Psoas muscle (tissue), 8 donors: Measurements from ENCODE around the gene CRHR2. TPM values are rescaled to one million over a fixed set of nuclear protein-coding genes. Genes with fewer than 3 reads are reported as not detected.

Experiments
- ATAC-seq, 4 donors: fragments of 200-7000 bp; cut with Tn5 transposase; one replicate each; pipeline ENCODE4 v1.9.1; 2020; ENCODE audit warnings: moderate library complexity in 3 of 4, mild to moderate bottlenecking in 2 of 4
- DNase-seq, 2 donors: peaks; one replicate each; pipeline ENCODE4 v3.0.0-alpha.2; 2020
- H3K27ac ChIP-seq: fragments of 200-600 bp; one replicate; pipeline ENCODE4 v1.8.0; 2022
- H3K27me3 ChIP-seq, 3 donors: fragments of 200-600 bp in 1 of 3; one replicate each; pipeline versions ENCODE4 v1.6.1 to v1.8.0; 2013 to 2022; ENCODE audit warnings: low read length in 2 of 3, mild to moderate bottlenecking in 2 of 3, moderate library complexity in 1 of 3; ENCODE audit not compliant: insufficient read depth in 3 of 3
- H3K36me3 ChIP-seq, 2 donors: fragments of 200-600 bp in 1 of 2; one replicate each; pipeline versions ENCODE4 v1.6.1 to v1.8.0; 2013 to 2022; ENCODE audit warnings: low read depth in 1 of 2, mild to moderate bottlenecking in 1 of 2, moderate library complexity in 1 of 2; ENCODE audit not compliant: insufficient read depth in 1 of 2
- H3K4me1 ChIP-seq: fragments of 200-600 bp; one replicate; pipeline ENCODE4 v1.8.0; 2022
- H3K4me3 ChIP-seq: fragments of 200-600 bp; one replicate; pipeline ENCODE4 v1.8.0; 2022; ENCODE audit warnings: mild to moderate bottlenecking
- H3K9me3 ChIP-seq: fragments of 200-600 bp; one replicate; pipeline ENCODE4 v1.8.0; 2022
- WGBS, 3 donors: extraction: QIAGEN DNeasy Blood & Tissue Kit; methylation state at CpG; one replicate each; pipeline versions ENCODE4 v1.1.6 to v1.1.7; 2013; 5-methylcytosine and 5-hydroxymethylcytosine counted together
- intact Hi-C, 2 donors: fragments of 100-400 bp; cut with DNase I; formaldehyde crosslinking; loops; one replicate each; pipeline versions ENCODE4 v1.11.0 to v1.14.2; 2022
- polyA plus RNA-seq, 3 donors: library from polyadenylated mRNA; stranded (reverse); fragments of 200-250 nt; gene quantifications; one replicate each; pipeline ENCODE4 v1.2.3, GENCODE V29; 2013
- total RNA-seq, 4 donors: library from RNA; stranded (reverse); fragmentation: NEBNext Ultra II Directional in 2 of 4; extraction: Animal tissue kit (Norgen Biotek cat#: 25700) in 2 of 4; gene quantifications; one replicate each; pipeline versions ENCODE4 v1.2.1 to v1.2.4, GENCODE V29; 2021 to 2023
- TF ChIP-seq, protein P1 (sequence below): fragments of 200-600 bp; IDR thresholded peaks from one replicate; pipeline ENCODE4 v1.8.0; 2022; ENCODE audit warnings: antibody characterized with exemption
- donor health status: healthy with polysubstance abuse.
- donor health status: DM: no; HTN: no; CAD: no; lungs with moderate emphysema.
- donor health status: Bipolar disorder and iron deficiency.
- donor health status: healthy.
- donor health status: DM: yes; HTN: yes; CAD: no.
- donor health status: DM: no; HTN: no; CAD: no.
- donor health status: DM: no; HTN: no; CAD: no.
- donor health status: DM: yes; HTN: yes; CAD: no.

CRHR2 gene
- total and polyA plus RNA-seq, 7 donors: 0.09 to 1.3 (median 0.34) TPM

DNA sequence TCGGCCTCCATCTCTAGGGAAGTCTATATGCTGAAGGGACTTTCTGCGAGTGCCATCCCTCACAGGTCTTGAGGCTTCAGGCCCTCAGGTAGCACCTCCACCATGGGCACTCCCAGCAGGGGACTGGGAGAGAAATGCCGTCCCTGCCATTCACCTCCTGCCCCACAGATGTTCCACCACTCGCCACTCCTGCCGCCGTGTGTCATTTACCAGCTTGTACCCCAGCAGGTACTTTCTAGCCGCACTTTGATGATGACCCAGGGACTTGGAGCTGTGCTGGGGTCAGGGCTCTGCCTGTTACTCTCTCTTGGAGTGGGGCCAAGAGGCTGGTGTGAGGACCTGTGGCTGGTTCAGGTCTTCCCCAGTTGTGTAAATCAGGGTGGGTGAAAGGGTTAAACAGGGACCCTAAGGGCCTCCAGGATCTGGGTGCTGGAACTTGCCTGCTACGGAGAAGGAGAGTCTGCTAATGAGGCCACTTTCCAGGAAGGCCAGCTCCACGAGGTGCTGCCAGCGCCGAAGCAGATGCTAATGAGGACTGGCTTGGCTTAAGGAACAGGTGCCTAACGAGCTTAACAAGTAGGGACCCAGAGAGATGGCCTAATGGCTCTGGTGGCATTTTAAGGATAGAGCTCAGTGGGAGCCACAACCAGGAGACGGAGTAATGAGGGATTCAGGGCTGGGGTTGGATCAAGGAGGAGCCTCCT lies 32.4 kb downstream of the CRHR2 start:
- TF ChIP-seq, protein P1, sequence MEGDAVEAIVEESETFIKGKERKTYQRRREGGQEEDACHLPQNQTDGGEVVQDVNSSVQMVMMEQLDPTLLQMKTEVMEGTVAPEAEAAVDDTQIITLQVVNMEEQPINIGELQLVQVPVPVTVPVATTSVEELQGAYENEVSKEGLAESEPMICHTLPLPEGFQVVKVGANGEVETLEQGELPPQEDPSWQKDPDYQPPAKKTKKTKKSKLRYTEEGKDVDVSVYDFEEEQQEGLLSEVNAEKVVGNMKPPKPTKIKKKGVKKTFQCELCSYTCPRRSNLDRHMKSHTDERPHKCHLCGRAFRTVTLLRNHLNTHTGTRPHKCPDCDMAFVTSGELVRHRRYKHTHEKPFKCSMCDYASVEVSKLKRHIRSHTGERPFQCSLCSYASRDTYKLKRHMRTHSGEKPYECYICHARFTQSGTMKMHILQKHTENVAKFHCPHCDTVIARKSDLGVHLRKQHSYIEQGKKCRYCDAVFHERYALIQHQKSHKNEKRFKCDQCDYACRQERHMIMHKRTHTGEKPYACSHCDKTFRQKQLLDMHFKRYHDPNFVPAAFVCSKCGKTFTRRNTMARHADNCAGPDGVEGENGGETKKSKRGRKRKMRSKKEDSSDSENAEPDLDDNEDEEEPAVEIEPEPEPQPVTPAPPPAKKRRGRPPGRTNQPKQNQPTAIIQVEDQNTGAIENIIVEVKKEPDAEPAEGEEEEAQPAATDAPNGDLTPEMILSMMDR: no peak
- ATAC-seq (no peak), DNase-seq (no peak)
- H3K27ac ChIP-seq: no peak overlapping the region
- no peaks in the 10 kb centered on the region for H3K4me1 ChIP-seq
- no peaks in the 10 kb centered on the region for H3K9me3 ChIP-seq
- no peaks in the 10 kb centered on the region for H3K27me3 ChIP-seq
- H3K4me3 ChIP-seq: no peak overlapping the region
- H3K36me3 ChIP-seq: peaks cover 0 to 19% of the 10 kb centered on the region in 2 donors
- 78 to 81% (median 80%) methylated on average over 13 of the region's 13 CpGs for WGBS, 3 donors
- intact Hi-C loops: no loop called here

- TF ChIP-seq, protein P1: no peak
- no peak for DNase-seq
- Histone ChIP-seq H3K27me3 (no peaks in the 10 kb centered on the region), H3K4me1 (no peaks in the 10 kb centered on the region), H3K36me3 (peaks cover 0 to 23% of the 10 kb centered on the region in 2 donors), H3K9me3 (no peaks in the 10 kb centered on the region), H3K4me3 (no peak overlapping the region), H3K27ac (no peak overlapping the region)
- 82 to 85% (median 84%) methylated on average over 15 of the region's 15 CpGs for WGBS, 3 donors
- intact Hi-C loops: no loop called here
- no peak for ATAC-seq
These were observed 33.3 kb downstream of the CRHR2 start for GRCh38 chr7:30648744-30649540.

GRCh38 chr7:30647589-30648364 lies 34.5 kb downstream of the CRHR2 start:
- H3K9me3 ChIP-seq: no peaks in the 10 kb centered on the region
- H3K27ac ChIP-seq: no peak overlapping the region
- ATAC-seq (no peak), DNase-seq (no peak)
- H3K4me3 ChIP-seq: no peak overlapping the region
- H3K36me3 ChIP-seq: peaks cover 0 to 33% of the 10 kb centered on the region in 2 donors
- no peaks in the 10 kb centered on the region for H3K4me1 ChIP-seq
- WGBS, 3 donors: 83 to 89% (median 85%) methylated on average over 10 of the region's 10 CpGs
- H3K27me3 ChIP-seq: no peaks in the 10 kb centered on the region
- intact Hi-C loops: no loop called here
- TF ChIP-seq, protein P1: no peak

GRCh38 chr7:30646154-30646553 lies 36.1 kb downstream of the CRHR2 start:
- 88 to 91% (median 91%) methylated on average over 12 of the region's 12 CpGs for WGBS, 3 donors
- TF ChIP-seq, protein P1: no peak
- no peaks in the 10 kb centered on the region for H3K27me3 ChIP-seq
- no peak overlapping the region for H3K4me3 ChIP-seq
- H3K27ac ChIP-seq: no peak overlapping the region
- DNase-seq: no peak
- no peaks in the 10 kb centered on the region for H3K4me1 ChIP-seq
- peaks cover 0 to 35% of the 10 kb centered on the region in 2 donors for H3K36me3 ChIP-seq
- intact Hi-C loops: no loop called here
- ATAC-seq: peak in 1 of 4 donors; percentile 24
- H3K9me3 ChIP-seq: no peaks in the 10 kb centered on the region
